DMS153 treated with DMSO at 0.1 percent for 48 hours (cell line): ENCODE measurements around the gene SMTN.
A peak's percentile ranks its signal among the peaks of the same experiment; 100 is the strongest.
"Not testable (repeated sequence)": the region's sequence is repeated elsewhere in the genome, so short reads cannot be mapped to it uniquely, and the experiment has no call there.

Experiments
- DNase-seq: peaks from one replicate; lab custom pipeline; 2025; ENCODE audit not compliant: unreplicated experiment; lab: John Stamatoyannopoulos, UW

The SMTN gene

DNA sequence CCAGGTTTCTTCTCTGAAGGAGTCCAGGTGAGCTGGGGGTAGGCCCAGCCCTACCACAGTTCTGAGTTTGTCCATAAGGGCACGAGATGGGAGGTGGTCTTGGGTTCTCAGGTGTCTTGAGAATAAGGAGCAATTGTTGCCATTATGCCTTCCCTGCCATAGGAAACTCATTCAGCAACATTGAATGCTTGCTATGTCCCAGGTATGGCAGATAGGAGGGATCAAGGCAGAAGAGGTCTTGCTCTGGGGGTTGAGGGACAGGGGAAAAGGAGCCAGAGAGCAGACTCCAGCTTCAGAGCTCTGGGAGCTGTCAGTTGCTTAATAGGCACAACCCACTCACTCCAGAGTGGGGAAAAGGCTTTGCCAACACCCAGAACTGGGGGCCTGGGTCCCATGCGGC, 22.0 kb downstream of the SMTN start:
- DNase-seq = no peak

DNA sequence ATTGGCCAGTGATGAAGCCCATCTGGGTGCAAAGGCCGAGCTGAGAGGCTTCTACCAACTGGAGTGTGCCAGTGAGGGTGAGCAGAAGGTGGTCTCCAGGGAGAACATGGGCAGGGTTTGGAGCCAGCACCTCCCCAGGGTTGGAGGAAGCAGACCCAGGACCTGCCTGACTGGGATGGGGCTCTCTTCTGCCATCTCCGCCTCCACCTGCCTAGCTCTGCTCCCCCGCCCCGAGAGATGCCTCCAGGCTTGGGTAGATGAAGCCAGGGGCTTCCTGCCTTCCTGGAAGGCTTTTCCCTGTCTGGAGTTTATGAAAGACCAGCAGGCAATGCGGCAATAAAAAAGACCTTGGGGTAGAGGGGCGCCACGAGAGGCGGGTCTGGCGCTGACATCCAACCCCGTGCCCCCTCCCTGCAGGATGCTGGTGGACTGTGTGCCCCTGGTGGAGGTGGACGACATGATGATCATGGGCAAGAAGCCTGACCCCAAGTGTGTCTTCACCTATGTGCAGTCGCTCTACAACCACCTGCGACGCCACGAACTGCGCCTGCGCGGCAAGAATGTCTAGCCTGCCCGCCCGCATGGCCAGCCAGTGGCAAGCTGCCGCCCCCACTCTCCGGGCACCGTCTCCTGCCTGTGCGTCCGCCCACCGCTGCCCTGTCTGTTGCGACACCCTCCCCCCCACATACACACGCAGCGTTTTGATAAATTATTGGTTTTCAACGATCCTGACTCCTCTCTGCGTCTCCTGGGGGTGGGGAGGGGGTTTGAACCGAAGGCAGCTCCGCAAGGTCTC, 23.0 kb downstream of the SMTN start:
- no peak for DNase-seq

DNA sequence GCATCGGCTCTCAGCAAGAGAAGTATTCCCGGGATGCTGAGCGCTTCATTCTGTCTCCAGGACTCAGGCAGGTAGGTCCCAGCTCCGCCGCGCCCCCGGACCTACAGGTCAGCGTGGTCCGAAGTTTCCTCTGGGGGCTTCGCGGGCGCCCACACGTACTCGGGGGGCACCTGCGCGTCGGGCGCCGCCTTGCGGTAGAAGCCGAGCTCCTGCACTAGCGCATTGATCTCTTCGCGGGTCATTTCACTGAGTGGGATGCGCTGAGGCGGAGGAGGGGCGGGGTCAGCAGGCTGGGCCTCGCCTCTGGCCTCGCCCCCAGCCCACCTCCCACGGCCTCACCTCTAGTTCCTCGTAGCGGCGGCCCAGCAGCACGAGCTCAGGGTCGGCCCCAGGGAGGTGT, 23.8 kb downstream of the SMTN start:
- DNase-seq = no peak

DNA sequence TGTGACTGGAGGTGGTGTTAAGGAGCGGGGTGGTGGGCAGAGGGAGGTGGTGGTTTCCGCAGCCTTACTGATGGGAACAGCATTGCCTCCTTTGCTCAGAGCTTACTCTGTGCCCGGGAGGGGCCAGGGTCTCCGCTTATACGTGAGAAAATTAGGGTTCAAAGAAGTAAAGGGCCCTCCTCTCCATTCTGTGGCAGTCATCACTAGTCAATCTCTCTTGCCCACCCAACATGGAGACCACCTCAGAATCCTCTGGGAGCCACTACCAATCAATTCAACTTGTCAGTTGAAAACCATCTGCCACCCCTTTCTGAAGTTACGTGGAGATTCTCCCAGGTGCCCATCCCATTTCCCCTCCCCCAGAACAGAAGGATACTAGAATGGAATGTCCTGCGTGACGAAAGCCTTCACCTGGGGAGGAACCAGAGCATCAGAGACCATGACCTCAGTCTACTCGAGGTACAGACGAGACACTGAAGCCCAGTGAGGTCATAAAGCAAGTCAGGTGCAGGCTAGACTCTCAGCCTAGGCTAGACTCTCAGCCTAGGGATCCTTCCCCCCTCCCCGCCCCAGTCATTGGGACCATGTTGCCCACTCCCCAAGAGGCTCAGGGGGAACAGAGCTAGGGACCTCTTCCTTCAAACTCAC, 24.3 kb downstream of the SMTN start:
- no peak for DNase-seq

DNA sequence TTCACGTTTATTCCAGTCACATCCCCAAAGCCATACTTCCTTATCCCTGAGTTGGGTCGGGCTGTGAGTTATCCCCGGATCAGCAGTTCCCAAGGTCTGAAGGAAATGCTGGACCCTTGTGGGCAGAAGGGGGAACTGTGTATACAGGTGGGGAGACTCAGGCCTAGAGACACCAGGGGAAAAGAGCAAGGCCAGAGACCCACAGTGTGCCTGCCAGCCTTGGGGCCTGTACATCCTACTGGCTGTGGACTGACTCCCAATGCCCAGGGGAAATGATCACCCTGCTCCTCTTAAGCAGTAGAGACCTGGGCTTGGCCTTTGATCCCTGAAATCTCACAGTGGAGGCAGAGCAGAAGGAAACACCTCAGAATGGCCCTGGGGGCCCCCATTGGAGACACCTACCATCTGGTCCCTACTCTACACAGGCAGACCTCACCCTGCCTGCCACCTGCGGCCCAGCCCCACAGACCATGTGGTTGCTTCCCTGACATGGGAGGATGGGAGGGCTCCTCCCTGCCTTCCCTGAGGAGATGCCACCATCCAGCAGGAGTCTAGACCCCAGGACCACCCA, 25.0 kb downstream of the SMTN start:
- no peak for DNase-seq

DNA sequence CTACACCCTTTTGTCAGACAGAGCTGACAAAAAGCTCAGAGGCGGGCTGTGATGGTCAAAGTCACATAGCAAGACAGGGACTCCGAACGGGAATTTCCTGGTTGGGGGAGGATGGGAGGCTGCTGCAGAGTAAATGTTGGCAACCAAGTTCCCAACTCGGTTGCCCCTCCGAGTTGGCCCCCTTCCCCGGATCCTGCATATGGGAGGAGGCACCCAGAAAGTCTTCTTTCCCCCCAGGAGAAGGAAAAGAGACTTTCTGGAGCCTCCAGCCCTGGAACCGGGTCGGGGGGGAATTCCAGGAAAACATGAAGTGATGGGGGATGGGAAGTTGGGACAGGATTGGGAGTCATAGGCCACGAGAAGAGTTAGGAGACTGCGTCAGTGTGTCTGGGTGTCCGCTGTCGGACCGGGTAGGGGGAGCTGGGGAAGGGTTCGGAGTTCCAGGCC, 25.6 kb downstream of the SMTN start:
- DNase-seq = no peak

DNA sequence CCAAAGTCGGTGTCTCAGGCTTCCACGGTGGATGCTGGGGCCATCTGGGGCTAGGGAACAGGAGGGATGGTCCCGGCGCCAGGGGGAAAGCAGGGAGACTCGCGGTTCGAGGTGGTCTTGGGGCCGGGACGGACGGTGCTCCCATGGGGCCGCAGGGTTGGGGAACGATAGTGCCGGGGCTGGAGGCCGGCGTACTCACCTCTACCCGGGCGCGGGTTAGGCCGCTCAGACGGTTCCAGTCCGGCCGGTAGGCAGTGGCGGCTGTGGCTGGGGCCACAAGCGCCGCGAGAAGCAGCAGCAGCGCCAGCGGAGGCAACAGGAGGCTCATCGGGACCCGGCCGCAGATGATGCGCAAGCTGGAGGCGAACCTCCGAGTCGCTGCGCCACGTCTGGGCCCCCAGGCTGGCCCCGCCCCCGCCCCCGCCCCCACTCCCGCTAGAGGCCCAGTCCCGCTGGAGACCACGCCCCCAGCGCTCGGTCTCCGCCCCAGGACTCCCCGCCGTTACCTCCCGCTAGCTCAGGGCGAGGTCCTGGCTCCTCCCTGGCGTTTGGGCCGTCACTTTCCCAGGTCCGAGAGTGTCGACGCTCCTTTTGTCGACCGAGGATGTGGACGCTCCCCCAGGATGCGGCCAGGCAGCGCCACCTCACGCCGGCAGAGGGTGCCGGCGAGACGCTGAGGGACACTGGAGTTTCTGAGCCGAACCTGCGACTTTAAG, 26.2 kb downstream of the SMTN start, which contains the start of gene SELENOM:
Gene SELENOM, minus strand, starts transcription at position 391 of the 716 bp plus-strand sequence. Its CDS starts 63 bp downstream, at position 328.
- peak; percentile 84 for DNase-seq

DNA sequence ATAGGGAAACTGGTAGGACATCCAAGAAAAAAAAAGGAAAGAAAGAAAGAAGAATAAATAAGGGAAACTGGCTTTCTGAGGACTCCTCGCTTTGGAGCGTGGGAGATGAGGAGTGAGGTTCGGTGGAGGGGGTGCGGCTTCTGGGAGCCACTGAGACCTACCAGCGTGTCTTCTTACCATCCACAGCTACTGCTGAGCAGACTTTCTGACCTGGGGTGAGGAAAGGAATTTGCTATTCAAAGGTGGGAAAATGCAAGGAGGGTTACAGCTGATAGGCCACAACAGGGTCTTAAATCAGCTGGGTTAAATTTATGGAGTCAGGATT, 26.7 kb downstream of the SMTN start:
- no peak for DNase-seq

DNA sequence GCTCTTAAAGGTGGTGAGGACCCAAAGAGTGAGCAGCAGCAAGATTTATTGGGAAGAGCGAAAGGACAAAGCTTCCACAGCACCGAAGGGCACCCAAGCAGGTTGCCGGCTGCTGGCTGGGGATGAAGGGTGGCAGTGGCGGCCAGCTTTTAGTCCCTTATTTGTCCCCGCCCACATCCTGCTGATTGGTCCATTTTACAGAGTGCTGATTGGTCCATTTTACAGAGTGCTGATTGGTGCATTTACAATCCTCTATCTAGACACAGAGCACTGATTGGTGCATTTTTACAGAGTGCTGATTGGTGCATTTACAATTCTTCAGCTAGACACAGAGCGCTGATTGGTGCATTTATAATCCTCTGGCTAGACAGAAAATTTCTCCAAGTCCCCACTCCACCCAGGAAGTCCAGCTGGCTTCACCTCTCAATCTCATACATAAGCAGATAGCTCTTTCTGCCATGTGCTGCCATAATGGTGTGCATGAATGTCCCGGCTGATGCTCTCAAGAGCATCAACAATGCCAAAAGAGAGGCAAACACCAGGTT, 31.5 kb downstream of the SMTN start:
- DNase-seq = not testable (repeated sequence)

DNA sequence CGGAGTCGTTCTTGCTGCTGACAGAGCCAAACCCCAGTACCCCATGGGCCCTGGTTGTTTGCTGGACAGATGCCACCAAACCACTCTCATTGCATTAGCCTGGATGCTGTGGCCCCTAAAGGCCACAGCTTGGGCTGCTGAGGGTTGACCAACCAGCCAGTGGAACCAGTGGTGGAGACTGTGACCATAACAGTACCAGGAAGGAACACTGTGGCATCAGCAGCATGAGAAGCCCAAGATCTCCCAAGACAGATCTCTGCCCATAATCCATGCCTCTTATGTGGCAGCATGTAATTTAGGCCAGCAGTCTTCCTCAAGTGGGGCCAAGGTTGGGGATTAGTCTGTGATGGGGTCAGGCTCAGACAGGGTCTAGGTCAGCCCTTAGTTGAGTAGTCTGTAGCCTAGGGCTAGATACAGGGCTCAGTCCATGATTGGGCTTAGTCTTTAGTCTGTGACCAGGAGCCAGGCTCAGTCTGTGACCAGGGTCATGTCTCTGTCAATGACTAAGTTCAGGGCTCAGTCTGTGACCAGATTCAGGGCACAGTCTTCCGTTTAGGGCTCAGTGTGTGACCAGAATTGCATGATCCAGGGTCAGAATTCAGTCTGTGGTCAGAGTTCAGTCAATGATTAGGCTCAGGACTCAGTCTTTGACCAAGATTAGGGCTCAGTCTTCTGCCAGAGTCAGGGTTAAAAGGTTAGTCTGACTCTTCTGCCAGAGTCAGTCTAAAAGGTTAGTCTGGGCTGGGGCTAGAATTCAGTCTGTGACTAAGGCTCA, 37.1 kb downstream of the SMTN start:
- DNase-seq = no peak

DNA sequence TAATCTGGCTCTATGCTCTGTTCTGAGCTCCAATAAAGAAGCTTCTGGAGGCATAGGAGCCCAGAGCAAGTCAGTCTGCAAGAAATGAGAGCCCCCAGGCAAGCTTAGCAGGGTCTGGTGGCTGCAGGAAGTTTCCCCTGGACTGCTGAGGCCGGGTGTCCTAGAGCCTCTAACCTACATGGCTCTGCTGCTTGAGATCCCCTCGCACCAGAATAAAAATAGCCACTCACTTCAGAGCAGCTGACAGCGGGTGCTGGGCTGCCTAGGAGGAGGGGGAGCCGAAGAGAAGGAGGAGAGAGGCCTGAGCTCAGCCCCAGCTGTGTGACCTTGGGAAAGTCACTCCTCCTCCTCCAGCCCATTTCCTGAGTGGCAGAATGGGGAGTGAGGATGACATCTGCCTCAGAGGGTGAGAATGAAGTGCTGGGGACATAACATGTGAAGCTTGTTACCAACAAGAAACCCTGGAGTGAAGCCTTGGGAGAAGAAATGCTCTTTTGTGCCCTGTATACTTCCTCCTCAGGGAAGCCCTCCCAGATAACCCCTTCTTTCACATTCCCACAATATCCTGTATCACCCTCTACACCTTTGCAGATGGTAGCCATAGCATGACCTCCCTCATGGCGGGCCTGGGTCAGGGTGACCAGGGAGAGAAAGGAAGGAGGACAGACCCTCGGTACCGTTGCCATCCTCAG, 38.1 kb downstream of the SMTN start:
- DNase-seq = no peak

DNA sequence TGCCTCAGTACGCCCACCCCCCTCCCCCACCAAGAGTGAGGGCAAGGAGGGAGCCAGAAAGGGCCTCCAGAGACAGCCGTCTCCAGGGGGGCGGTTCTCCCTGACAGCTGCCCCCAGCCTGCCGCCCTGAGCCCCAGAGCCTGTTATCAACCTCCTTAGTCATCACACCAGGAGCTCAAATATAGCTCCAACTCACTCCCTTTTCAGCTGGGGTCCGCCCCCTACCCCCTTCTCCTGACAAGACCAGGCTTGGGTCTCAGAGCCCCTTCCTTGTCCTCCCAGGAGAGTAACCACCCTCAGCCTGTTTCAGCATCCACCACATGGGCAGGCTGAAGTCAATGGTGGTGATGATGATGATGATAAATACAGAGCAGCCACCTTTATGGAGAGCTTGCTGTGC, 39.1 kb downstream of the SMTN start:
- no peak for DNase-seq

DNA sequence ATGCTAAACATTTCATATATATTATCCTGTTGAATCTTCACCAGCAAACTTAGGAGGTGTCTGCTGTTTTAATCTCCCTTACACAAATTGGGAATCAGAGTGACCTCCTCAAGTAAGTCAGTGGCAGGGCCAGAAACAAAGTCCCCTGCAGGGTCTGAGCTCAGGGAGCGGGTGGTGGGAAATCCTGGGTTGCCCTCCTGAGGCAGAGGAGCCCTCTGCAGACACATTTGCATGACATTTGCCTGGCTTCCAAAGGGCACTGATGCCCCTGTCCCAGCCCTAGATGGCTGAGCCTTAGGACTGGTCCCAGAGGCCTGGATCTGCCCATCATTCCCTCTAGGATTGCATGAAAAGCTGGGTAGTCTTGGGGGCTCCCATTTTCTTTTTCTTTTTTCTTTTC, 39.5 kb downstream of the SMTN start:
- DNase-seq = no peak

DNA sequence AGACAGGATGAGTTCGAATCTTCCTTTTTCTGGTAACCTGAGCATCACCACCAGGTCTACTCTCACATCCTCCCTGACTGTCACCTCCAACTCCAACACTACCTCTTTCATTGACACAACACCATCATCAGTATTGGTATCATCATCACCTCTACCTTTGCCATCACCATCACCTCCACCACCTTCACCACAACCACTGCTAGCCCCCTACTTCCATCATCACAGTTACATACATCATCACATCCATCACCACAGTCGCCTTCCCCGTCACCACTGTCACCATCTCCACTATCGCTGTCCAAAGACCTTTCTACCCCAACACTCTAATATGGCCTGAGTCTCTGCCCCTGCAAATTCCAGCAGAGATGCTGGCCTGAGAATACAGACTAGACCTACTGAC, 40.3 kb downstream of the SMTN start:
- DNase-seq = no peak

DNA sequence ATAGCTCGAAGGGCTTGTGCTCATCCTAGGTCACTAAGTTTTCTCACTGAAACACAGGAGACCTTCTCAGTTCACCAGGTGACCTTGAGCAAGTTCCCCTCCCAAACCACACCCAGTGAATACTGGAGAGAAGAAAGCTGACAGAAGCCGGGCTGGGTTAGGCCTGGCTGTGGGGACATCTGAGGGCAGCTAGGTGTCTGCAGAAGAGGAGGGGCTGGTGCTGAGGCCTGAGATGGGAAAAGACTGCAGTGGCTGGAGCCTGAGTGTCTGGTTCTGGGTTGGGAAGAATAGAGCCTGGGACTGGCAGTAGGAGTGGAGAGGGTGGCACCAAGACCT, 41.0 kb downstream of the SMTN start:
- DNase-seq = no peak

DNA sequence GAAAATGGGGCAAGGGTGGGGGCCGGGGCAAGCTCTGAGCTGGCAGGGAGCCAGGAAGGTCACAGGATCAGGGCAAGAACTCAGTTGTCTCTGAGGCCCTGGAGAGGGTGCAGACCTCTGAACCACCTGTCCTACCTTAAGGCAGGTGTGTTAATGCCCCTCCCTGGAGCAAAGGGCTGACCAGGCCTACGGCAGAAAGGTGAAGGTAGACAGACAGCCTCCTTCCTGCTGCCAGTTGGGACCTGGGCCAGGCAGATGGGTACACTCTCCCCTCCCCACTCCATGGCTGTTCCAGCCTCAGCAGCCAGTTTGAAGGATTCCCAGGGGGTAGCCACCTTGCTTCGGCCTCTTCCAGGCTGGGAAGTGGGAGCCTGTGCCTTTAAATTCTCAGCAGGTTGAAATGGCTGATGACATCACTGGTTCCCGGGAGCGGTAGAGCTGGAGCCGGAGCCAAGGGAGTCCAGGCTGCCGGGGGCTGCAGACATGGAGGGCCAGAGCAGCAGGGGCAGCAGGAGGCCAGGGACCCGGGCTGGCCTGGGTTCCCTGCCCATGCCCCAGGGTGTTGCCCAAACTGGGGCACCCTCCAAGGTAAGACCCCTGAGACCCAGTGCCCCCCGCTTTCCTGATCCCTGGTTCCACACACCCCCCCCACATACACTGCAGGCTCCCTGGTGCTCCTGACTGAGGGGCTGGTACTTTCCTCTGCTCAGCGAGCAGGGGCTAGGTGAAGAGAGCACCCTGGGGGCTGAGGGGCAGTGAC, 41.6 kb downstream of the SMTN start, which contains the start of gene INPP5J:
Gene INPP5J, plus strand, starts transcription at position 435 of the 760 bp plus-strand sequence. Its CDS starts 49 bp downstream, at position 484.
- peak; percentile 67 for DNase-seq

DNA sequence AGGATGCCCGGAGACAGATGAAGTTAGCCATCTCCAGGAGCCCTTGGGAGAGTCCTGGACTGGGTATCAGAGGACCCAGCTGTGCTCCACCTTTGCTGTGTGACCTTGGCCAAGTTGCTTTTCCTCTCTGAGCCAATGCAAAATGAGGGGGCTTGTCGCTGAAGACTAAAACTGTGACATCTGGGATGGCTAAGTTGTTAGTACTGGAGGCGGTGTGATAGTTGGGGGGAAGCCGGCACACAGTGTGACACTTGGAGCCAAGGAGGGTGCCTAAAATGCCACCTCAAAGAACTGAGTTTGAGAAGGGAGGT, 42.1 kb downstream of the SMTN start:
- DNase-seq = no peak

DNA sequence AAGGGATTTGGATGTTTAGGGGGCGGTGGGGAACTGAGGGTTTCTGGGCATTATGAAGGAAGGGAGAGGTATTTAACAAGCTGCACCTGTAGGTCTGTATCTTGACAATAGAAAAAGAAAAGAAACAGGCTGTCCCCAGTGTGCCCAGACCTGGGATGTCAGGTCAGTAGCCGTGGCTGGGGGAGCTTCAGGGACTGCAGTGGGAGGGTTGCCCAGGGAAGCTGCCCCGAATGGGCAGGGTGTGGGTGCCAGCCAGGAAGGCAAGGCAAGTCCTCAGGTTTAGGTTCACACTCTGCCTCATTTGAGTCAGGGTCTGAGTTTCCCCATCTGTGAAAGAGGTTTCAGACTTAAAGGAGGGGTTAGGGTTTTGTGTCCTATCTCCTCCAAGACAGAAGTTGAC, 43.2 kb downstream of the SMTN start:
- no peak for DNase-seq

DNA sequence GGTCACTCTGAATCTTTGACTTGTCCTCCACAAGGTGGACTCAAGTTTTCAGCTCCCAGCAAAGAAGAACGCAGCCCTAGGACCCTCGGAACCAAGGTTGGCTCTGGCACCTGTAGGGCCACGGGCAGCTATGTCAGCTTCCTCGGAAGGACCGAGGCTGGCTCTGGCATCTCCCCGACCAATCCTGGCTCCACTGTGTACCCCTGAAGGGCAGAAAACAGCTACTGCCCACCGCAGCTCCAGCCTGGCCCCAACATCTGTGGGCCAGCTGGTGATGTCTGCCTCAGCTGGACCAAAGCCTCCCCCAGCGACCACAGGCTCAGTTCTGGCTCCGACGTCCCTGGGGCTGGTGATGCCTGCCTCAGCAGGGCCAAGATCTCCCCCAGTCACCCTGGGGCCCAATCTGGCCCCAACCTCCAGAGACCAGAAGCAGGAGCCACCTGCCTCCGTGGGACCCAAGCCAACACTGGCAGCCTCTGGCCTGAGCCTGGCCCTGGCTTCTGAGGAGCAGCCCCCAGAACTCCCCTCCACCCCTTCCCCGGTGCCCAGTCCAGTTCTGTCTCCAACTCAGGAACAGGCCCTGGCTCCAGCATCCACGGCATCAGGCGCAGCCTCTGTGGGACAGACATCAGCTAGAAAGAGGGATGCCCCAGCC, 43.8 kb downstream of the SMTN start:
- DNase-seq = no peak
